GM12865 (cell line): ENCODE measurements around the gene TRMT61A.

ENCODE experiments used
- DNase-seq: peaks from one replicate; pipeline ENCODE4 v3.0.0; 2010; ENCODE audit warnings: low read depth
- H3K4me3 ChIP-seq: 2 replicates; pipeline ENCODE4 v1.5.1; 2011; ENCODE audit warnings: mild to moderate bottlenecking, low read depth, low read length, control low read depth
- TF ChIP-seq, protein P1 (sequence below): IDR thresholded peaks from 2 replicates; pipeline ENCODE4 v1.5.1; 2011; ENCODE audit warnings: low read length, control low read depth, low read depth, inconsistent platforms; ENCODE audit not compliant: insufficient read depth; ENCODE audit errors: missing control alignments

Gene TRMT61A

DNA sequence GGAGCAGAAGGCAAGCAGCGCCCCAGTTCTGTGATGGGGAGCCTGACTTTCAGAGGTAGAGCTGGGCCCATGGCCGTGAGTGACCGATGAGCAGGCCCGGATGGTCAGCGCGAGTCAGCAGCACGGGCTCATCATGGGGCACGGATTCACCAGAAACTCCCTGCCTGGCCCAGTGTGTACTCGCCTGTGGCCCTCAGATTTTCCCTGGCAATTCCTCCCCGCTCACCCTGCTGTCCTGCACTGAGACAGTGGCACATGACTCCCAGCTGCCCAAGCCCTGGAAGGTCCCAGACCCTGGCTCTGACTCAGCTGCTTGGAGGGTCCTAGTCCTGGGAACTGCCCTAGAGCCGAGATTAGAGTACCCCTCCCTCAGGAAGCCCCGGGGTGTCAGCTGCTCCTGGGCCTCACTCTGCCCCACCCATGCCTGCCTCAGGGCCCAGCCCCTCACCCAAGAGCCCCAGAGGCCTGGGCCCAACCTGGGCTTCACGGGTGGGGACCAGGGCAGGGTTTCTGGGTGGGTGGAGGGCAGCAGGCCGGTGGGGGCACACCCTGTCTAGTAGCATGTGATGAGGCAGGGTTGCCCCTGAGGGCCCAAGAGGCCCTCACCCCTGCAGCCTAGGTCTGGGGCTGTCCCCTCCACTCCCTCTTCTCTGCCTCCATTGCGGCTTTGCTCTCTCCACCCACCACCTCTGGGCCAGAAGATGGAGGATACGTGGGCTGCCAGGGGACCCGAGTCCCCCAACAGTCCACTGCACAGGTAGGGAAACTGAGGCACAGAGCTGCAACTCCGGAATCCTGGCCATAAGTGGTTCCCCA, 8.4 kb downstream of the TRMT61A start:
- H3K4me3 ChIP-seq: no peak overlapping the region
- no peak for DNase-seq
- TF ChIP-seq, protein P1, sequence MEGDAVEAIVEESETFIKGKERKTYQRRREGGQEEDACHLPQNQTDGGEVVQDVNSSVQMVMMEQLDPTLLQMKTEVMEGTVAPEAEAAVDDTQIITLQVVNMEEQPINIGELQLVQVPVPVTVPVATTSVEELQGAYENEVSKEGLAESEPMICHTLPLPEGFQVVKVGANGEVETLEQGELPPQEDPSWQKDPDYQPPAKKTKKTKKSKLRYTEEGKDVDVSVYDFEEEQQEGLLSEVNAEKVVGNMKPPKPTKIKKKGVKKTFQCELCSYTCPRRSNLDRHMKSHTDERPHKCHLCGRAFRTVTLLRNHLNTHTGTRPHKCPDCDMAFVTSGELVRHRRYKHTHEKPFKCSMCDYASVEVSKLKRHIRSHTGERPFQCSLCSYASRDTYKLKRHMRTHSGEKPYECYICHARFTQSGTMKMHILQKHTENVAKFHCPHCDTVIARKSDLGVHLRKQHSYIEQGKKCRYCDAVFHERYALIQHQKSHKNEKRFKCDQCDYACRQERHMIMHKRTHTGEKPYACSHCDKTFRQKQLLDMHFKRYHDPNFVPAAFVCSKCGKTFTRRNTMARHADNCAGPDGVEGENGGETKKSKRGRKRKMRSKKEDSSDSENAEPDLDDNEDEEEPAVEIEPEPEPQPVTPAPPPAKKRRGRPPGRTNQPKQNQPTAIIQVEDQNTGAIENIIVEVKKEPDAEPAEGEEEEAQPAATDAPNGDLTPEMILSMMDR: no peak

DNA sequence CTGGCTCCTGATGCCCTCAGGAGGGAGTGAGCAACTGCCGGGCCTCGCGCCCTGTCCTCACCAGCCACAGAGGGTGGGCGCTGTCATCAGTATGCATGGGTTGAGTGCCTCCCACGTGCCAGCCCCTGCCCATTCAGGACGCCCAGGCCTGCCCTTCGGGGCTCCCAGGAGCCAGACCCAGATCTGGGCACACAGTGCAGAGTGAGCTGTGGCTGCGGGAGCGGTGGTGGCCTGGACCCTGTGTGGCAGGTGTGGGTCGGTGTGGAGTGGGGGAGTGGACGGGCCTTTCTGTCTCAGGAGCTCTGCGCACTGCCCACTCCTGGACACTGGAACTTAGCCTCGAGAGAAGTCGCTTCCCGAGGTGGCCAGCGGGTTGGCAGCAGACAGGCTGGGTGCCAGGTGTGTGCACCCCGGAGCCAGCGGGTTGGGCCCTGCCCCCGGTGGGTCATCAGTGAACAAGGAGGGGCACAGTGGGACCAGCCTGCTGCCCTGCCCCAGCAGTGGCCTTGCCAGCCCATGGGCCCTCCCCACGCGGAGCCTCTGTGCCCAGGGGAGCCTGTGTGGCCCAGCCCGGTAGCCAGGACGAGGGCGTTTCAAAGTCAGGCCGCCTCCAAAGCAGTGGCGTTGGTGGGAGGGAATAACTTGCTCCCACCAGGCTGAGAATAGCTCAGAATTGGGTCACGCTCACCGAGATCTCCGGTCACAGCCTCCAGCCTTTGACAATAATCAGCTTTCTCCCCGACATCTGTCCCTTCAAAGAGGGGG, 9.5 kb downstream of the TRMT61A start:
- TF ChIP-seq, protein P1: no peak
- DNase-seq: no peak
- H3K4me3 ChIP-seq: no peak overlapping the region

DNA sequence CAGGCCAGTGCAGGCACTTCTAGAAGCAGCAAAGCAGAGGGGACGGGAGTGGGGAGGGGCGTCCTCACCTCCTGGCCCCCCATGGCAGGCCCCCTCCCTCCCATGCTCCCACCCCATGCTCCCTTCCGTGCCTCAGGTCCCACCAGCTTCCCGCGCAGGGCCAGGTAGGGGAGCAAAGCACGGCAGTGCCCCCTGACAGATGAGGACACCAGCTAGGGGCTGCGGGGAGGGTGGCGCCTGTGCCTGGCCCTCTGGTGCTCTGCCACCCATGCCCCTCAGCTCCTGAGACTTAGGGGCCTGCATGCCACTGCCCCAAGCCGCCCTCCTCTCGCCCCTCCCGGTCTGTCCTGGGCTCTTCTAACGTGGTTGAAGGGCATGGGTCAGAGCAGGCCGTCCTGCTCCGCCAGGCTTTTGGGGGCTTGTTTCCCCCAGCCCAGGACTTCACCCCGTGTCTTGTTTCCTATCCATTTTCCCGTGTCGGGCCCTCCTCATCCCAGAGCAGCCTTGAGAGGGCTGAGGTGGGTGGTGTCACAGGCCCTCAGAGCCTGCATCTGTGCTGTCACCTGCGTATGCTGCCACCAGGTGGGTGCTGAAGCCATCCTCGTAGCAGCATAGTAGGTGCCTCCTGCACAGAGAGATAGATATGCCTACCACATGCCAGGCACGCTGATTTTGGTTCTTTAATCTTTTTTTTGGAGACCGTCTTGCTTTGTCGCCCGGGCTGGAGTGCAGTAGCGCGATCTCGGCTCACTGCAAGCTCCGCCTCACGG, 10.2 kb downstream of the TRMT61A start:
- DNase-seq: no peak
- TF ChIP-seq, protein P1: no peak
- H3K4me3 ChIP-seq: no peak overlapping the region

GRCh38 chr14:103540821-103541708, 12.1 kb downstream of the TRMT61A start:
- no peak for DNase-seq
- TF ChIP-seq, protein P1: no peak
- H3K4me3 ChIP-seq: no peak overlapping the region

DNA sequence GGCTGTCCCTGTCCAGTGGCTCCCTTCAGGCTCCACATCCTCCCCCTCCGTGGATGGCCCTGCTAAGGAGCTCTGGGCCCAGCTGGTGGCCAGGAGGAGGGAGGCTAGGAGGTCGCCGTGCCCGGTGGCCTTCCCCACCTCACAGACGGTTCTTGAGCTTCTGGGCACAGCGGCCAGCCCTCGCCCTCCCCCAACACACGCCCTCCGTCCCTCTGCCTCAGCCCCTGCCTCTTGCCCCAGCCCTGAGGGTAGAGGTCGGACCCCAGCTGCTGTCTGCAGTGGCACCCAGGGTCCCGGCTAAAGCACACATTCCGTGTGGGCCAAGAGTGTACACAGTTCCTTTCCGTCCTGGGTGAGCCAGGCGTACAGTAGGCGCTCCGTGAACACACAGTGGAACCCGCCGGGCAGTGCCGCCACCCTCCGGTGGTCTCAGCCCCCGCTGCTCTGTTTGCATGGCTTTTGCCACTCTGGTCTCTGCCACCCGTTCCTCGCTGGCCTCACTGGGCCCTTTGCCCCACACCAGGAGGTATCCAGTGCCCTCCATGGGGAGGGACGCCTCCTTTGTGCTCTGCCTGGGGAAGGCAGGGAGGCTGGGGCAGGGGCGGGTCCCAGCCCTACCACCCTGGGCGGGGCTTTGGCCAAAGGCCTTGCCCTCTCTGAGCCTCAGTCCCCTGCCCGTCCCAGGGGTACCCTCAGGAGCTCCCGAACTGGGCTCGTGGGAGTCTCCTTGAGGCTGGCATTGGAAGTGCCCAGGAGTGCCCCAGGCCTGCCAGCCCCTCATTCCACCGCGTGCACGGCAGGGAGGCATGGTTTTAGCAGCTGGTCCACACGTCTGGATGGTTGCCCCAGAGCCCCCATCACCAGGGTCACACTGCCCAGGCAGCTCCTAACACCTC, 13.0 kb downstream of the TRMT61A start:
- TF ChIP-seq, protein P1: no peak
- H3K4me3 ChIP-seq: no peak overlapping the region
- DNase-seq: no peak
